ENCODE data around the gene RPTOR.

- TF ChIP-seq CTCF (IDR thresholded peaks at IDR 0.05; ENCODE audit: low read length) (no peak), EZH2 (IDR thresholded peaks at IDR 0.05; ENCODE audit: borderline replicate concordance, low read length) (no peak)
These were observed 159.8 kb downstream of the RPTOR start for GRCh38 chr17:80704381-80704819.

Measured in OCI-LY1 (cell line).